Stimulated activated naive CD8-positive, alpha-beta T cell treated with anti-CD3 and anti-CD28 coated beads, Interleukin-15, amount 100 ng/mL, for 72 hours (primary cell): ENCODE measurements around the gene NHLRC2.
A peak's percentile ranks its signal among the peaks of the same experiment; 100 is the strongest.

Experiments used
- ATAC-seq: fragments of 150-1000 bp; cut with Tn5 transposase; 2 replicates; pipeline ENCODE4 v1.10.0; 2021; ENCODE audit warnings: mild to moderate bottlenecking, moderate library complexity
- DNase-seq, 2 donors: peaks; one replicate each; pipeline ENCODE4 v3.0.0; 2021 to 2022
- H3K27ac Mint-ChIP-seq, 2 donors: one replicate each; pipeline ENCODE4 v1.8.0; 2022; ENCODE audit warnings: mild to moderate bottlenecking in 2 of 2, mixed read lengths in 2 of 2, moderate library complexity in 2 of 2
- H3K27me3 Mint-ChIP-seq: one replicate; pipeline ENCODE4 v1.8.0; 2022; ENCODE audit warnings: mixed read lengths
- H3K4me1 Mint-ChIP-seq: one replicate; pipeline ENCODE4 v1.8.0; 2022; ENCODE audit warnings: mild to moderate bottlenecking, mixed read lengths
- H3K4me3 Mint-ChIP-seq, 2 donors: one replicate each; pipeline ENCODE4 v1.8.0; 2022; ENCODE audit warnings: mild to moderate bottlenecking in 2 of 2, mixed read lengths in 2 of 2, moderate library complexity in 1 of 2
- H3K9me3 Mint-ChIP-seq, 2 donors: one replicate each; pipeline ENCODE4 v1.8.0; 2022; ENCODE audit warnings: mixed read lengths in 2 of 2

The NHLRC2 gene

GRCh38 chr10:113882240-113882639, 27.8 kb downstream of the NHLRC2 start:
- peaks cover 14% of the 10 kb centered on the region for H3K4me1 Mint-ChIP-seq
- DNase-seq (no peak), ATAC-seq (no peak)
- no peak overlapping the region for H3K4me3 Mint-ChIP-seq
- H3K27me3 Mint-ChIP-seq = no peaks in the 10 kb centered on the region
- no peak overlapping the region for H3K27ac Mint-ChIP-seq
- H3K9me3 Mint-ChIP-seq = no peaks in the 10 kb centered on the region

GRCh38 chr10:113889911-113890310, 35.5 kb downstream of the NHLRC2 start:
- Mint-ChIP-seq H3K9me3 (no peaks in the 10 kb centered on the region), H3K4me1 (no peaks in the 10 kb centered on the region), H3K27ac (no peak overlapping the region), H3K4me3 (no peak overlapping the region), H3K27me3 (no peaks in the 10 kb centered on the region)
- ATAC-seq = no peak
- no peak for DNase-seq

GRCh38 chr10:113890769-113891168, 36.3 kb downstream of the NHLRC2 start:
- no peak overlapping the region for H3K27ac Mint-ChIP-seq
- ATAC-seq = no peak
- H3K9me3 Mint-ChIP-seq = peaks cover 0 to 5% of the 10 kb centered on the region in 2 donors

GRCh38 chr10:113891476-113891875, 37.0 kb downstream of the NHLRC2 start:
- peaks cover 0 to 5% of the 10 kb centered on the region in 2 donors for H3K9me3 Mint-ChIP-seq
- ATAC-seq = no peak
- DNase-seq = no peak
- no peak overlapping the region for H3K4me3 Mint-ChIP-seq
- H3K27ac Mint-ChIP-seq = no peak overlapping the region
- no peaks in the 10 kb centered on the region for H3K27me3 Mint-ChIP-seq
- no peaks in the 10 kb centered on the region for H3K4me1 Mint-ChIP-seq

More at GRCh38 chr10:113890769-113891168, 36.3 kb downstream of the NHLRC2 start:
- DNase-seq = no peak
- Mint-ChIP-seq H3K27me3 (no peaks in the 10 kb centered on the region), H3K4me3 (no peak overlapping the region), H3K4me1 (no peaks in the 10 kb centered on the region)

GRCh38 chr10:113893570-113893969, 39.1 kb downstream of the NHLRC2 start:
- no peak for DNase-seq
- H3K9me3 Mint-ChIP-seq = peaks cover 0 to 5% of the 10 kb centered on the region in 2 donors
- no peak for ATAC-seq
- no peaks in the 10 kb centered on the region for H3K27me3 Mint-ChIP-seq
- H3K4me1 Mint-ChIP-seq = no peaks in the 10 kb centered on the region
- no peak overlapping the region for H3K27ac Mint-ChIP-seq
- H3K4me3 Mint-ChIP-seq = no peak overlapping the region

GRCh38 chr10:113894581-113894980, 40.1 kb downstream of the NHLRC2 start:
- ATAC-seq = no peak
- no peak for DNase-seq
- Mint-ChIP-seq H3K27ac (no peak overlapping the region), H3K27me3 (no peaks in the 10 kb centered on the region), H3K4me1 (no peaks in the 10 kb centered on the region), H3K9me3 (peaks cover 0 to 5% of the 10 kb centered on the region in 2 donors), H3K4me3 (no peak overlapping the region)

GRCh38 chr10:113895018-113895417, 40.6 kb downstream of the NHLRC2 start:
- H3K4me3 Mint-ChIP-seq = no peak overlapping the region
- DNase-seq = no peak
- H3K9me3 Mint-ChIP-seq = peaks cover 0 to 5% of the 10 kb centered on the region in 2 donors
- no peak for ATAC-seq
- no peaks in the 10 kb centered on the region for H3K4me1 Mint-ChIP-seq
- no peaks in the 10 kb centered on the region for H3K27me3 Mint-ChIP-seq
- no peak overlapping the region for H3K27ac Mint-ChIP-seq

GRCh38 chr10:113897693-113898618, 43.5 kb downstream of the NHLRC2 start:
- no peaks in the 10 kb centered on the region for H3K27me3 Mint-ChIP-seq
- H3K4me3 Mint-ChIP-seq = no peak overlapping the region
- H3K4me1 Mint-ChIP-seq = no peaks in the 10 kb centered on the region
- no peak overlapping the region for H3K27ac Mint-ChIP-seq
- DNase-seq (no peak), ATAC-seq (no peak)
- H3K9me3 Mint-ChIP-seq = peaks cover 0 to 5% of the 10 kb centered on the region in 2 donors

GRCh38 chr10:113899952-113900598, 45.6 kb downstream of the NHLRC2 start:
- no peak for ATAC-seq

GRCh38 chr10:113905756-113906155, 51.3 kb downstream of the NHLRC2 start:
- H3K4me3 Mint-ChIP-seq = no peak overlapping the region
- H3K9me3 Mint-ChIP-seq = no peaks in the 10 kb centered on the region
- H3K27ac Mint-ChIP-seq = peak overlapping the region in 1 of 2 donors; percentile 43
- peaks cover 5% of the 10 kb centered on the region for H3K4me1 Mint-ChIP-seq
- no peaks in the 10 kb centered on the region for H3K27me3 Mint-ChIP-seq
- ATAC-seq (no peak), DNase-seq (no peak)

More at GRCh38 chr10:113899952-113900598, 45.6 kb downstream of the NHLRC2 start:
- DNase-seq = no peak
- H3K4me1 Mint-ChIP-seq = no peaks in the 10 kb centered on the region
- H3K27ac Mint-ChIP-seq = no peak overlapping the region
- H3K4me3 Mint-ChIP-seq = no peak overlapping the region
- no peaks in the 10 kb centered on the region for H3K27me3 Mint-ChIP-seq
- peaks cover 0 to 4% of the 10 kb centered on the region in 2 donors for H3K9me3 Mint-ChIP-seq

GRCh38 chr10:113907166-113907565, 52.7 kb downstream of the NHLRC2 start:
- no peak for ATAC-seq
- H3K4me3 Mint-ChIP-seq = no peak overlapping the region
- no peak for DNase-seq
- H3K4me1 Mint-ChIP-seq = peaks cover 5% of the 10 kb centered on the region
- no peaks in the 10 kb centered on the region for H3K9me3 Mint-ChIP-seq
- no peaks in the 10 kb centered on the region for H3K27me3 Mint-ChIP-seq
- H3K27ac Mint-ChIP-seq = no peak overlapping the region

GRCh38 chr10:113908236-113908635, 53.8 kb downstream of the NHLRC2 start:
- H3K4me3 Mint-ChIP-seq = no peak overlapping the region
- no peak for DNase-seq
- no peaks in the 10 kb centered on the region for H3K27me3 Mint-ChIP-seq
- H3K27ac Mint-ChIP-seq = no peak overlapping the region
- peaks cover 5% of the 10 kb centered on the region for H3K4me1 Mint-ChIP-seq
- H3K9me3 Mint-ChIP-seq = no peaks in the 10 kb centered on the region
- no peak for ATAC-seq

GRCh38 chr10:113911113-113911512, 56.7 kb downstream of the NHLRC2 start:
- H3K27ac Mint-ChIP-seq = no peak overlapping the region
- H3K27me3 Mint-ChIP-seq = no peaks in the 10 kb centered on the region
- H3K4me3 Mint-ChIP-seq = no peak overlapping the region
- H3K9me3 Mint-ChIP-seq = no peaks in the 10 kb centered on the region
- DNase-seq (no peak), ATAC-seq (no peak)
- no peaks in the 10 kb centered on the region for H3K4me1 Mint-ChIP-seq

GRCh38 chr10:113911839-113912238, 57.4 kb downstream of the NHLRC2 start:
- H3K27me3 Mint-ChIP-seq = no peaks in the 10 kb centered on the region
- H3K9me3 Mint-ChIP-seq = no peaks in the 10 kb centered on the region
- H3K4me3 Mint-ChIP-seq = no peak overlapping the region
- ATAC-seq (no peak), DNase-seq (no peak)
- no peak overlapping the region for H3K27ac Mint-ChIP-seq
- no peaks in the 10 kb centered on the region for H3K4me1 Mint-ChIP-seq

- DNase-seq (no peak), ATAC-seq (no peak)
- H3K27ac Mint-ChIP-seq = no peak overlapping the region
- no peaks in the 10 kb centered on the region for H3K9me3 Mint-ChIP-seq
- no peaks in the 10 kb centered on the region for H3K27me3 Mint-ChIP-seq
- no peaks in the 10 kb centered on the region for H3K4me1 Mint-ChIP-seq
- no peak overlapping the region for H3K4me3 Mint-ChIP-seq
Observed at GRCh38 chr10:113912582-113912981, 58.1 kb downstream of the NHLRC2 start.

GRCh38 chr10:113914956-113915355, 60.5 kb downstream of the NHLRC2 start:
- no peaks in the 10 kb centered on the region for H3K9me3 Mint-ChIP-seq
- H3K27ac Mint-ChIP-seq = no peak overlapping the region
- H3K4me3 Mint-ChIP-seq = no peak overlapping the region
- no peak for DNase-seq
- no peaks in the 10 kb centered on the region for H3K4me1 Mint-ChIP-seq
- ATAC-seq = no peak
- no peaks in the 10 kb centered on the region for H3K27me3 Mint-ChIP-seq
